Measurements from ENCODE around the gene COL9A3. TPM values are rescaled to one million over a fixed set of nuclear protein-coding genes. Genes with fewer than 3 reads are reported as not detected.

The COL9A3 gene

Small RNAs within 50 kb of the gene (small RNA-seq; reads per million reads assigned to genes)
- not detected for gene DPH3P1 (ENCODE audit: insufficient read depth)

Data from neuronal stem cell (in vitro differentiated cells).